Central memory CD8-positive, alpha-beta T cell (primary cell): ENCODE measurements around the gene CACNA1H.

Source experiments
- ATAC-seq: fragments of 150-1000 bp; cut with Tn5 transposase; replicated peaks from 2 replicates; pipeline ENCODE4 v1.10.0; 2022; ENCODE audit warnings: mild to moderate bottlenecking, moderate FRiP score, moderate number of reproducible peaks; ENCODE audit not compliant: poor library complexity, severe bottlenecking; ENCODE audit errors: extremely low read depth
- DNase-seq, 2 donors: peaks; one replicate each; pipeline ENCODE4 v3.0.0; 2021; ENCODE audit warnings: low spot score in 2 of 2
- H3K27ac Mint-ChIP-seq: one replicate; pipeline ENCODE4 v1.8.0; 2022; ENCODE audit warnings: low read depth, mild to moderate bottlenecking, moderate library complexity, mixed read lengths
- H3K27me3 Mint-ChIP-seq: one replicate; pipeline ENCODE4 v1.8.0; 2022; ENCODE audit warnings: mixed read lengths
- H3K36me3 Mint-ChIP-seq: one replicate; pipeline ENCODE4 v1.8.0; 2022; ENCODE audit warnings: mild to moderate bottlenecking, moderate library complexity, mixed read lengths; ENCODE audit not compliant: insufficient read depth
- H3K4me1 Mint-ChIP-seq: one replicate; pipeline ENCODE4 v1.8.0; 2022; ENCODE audit warnings: mixed read lengths
- H3K4me3 Mint-ChIP-seq: one replicate; pipeline ENCODE4 v1.8.0; 2022; ENCODE audit warnings: mild to moderate bottlenecking, moderate library complexity, mixed read lengths
- H3K9me3 Mint-ChIP-seq: one replicate; pipeline ENCODE4 v1.8.0; 2022; ENCODE audit warnings: mixed read lengths

The CACNA1H gene

GRCh38 chr16:1159325-1159972 lies 6.5 kb downstream of the CACNA1H start:
- H3K4me3 Mint-ChIP-seq: no peak overlapping the region
- peaks cover 17% of the 10 kb centered on the region for H3K27me3 Mint-ChIP-seq
- ATAC-seq (no peak), DNase-seq (no peak)
- H3K4me1 Mint-ChIP-seq: no peaks in the 10 kb centered on the region
- H3K9me3 Mint-ChIP-seq: no peaks in the 10 kb centered on the region
- H3K36me3 Mint-ChIP-seq: peaks cover 4% of the 10 kb centered on the region
- H3K27ac Mint-ChIP-seq: no peak overlapping the region

DNA sequence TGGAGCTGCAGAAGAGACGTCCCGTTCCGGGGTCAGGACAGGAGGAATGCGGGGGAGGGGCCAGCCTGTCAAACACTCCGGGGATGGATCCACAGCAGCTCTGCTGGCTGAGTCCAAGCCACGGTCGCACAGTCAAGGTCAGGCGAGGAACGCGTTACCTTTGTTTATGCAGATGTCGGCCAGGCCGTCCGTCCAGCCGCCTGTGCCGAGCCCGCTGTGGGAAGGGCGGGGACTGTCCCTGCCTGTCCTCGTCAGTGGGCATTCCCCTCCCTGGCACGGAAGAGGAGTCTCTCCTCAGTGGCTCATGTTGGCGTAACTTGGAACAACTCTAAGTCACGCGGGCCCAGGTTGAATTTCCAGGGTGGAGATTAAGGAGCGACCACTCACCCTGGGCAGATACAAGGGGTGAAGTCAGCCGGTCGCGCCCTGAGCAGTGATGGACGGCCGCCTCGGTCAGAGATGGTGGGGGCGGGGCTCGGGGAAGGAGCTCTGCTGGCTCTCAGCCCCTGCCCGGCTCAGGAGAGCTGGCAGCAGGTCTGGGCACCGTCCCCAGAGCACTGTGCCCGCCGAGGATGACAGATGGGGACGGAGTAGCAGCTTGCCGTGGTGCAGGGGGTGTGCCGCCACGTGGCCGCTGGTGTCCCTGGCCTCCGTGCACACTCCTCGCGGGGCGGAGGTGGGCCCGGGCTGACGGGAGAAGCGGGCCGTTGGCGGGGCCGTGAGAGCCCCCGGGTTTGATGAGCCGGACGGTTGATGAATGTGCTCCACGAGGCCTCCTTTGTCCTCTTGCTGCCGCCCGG lies 7.3 kb downstream of the CACNA1H start:
- no peaks in the 10 kb centered on the region for H3K4me1 Mint-ChIP-seq
- ATAC-seq (no peak), DNase-seq (no peak)
- no peak overlapping the region for H3K27ac Mint-ChIP-seq
- H3K4me3 Mint-ChIP-seq: no peak overlapping the region
- H3K27me3 Mint-ChIP-seq: peaks cover 13% of the 10 kb centered on the region
- no peaks in the 10 kb centered on the region for H3K9me3 Mint-ChIP-seq
- H3K36me3 Mint-ChIP-seq: peaks cover 2% of the 10 kb centered on the region

- Mint-ChIP-seq H3K36me3 (no peaks in the 10 kb centered on the region), H3K9me3 (no peaks in the 10 kb centered on the region), H3K4me3 (no peak overlapping the region), H3K4me1 (no peaks in the 10 kb centered on the region), H3K27me3 (peaks cover 6% of the 10 kb centered on the region), H3K27ac (no peak overlapping the region)
- DNase-seq (no peak), ATAC-seq (no peak)
Measured at GRCh38 chr16:1160773-1161348, 8.0 kb downstream of the CACNA1H start.

GRCh38 chr16:1162701-1163566 lies 10.0 kb downstream of the CACNA1H start:
- H3K4me1 Mint-ChIP-seq: no peaks in the 10 kb centered on the region
- no peaks in the 10 kb centered on the region for H3K36me3 Mint-ChIP-seq
- no peaks in the 10 kb centered on the region for H3K9me3 Mint-ChIP-seq
- no peak for ATAC-seq
- DNase-seq: no peak
- H3K27me3 Mint-ChIP-seq: no peaks in the 10 kb centered on the region
- H3K4me3 Mint-ChIP-seq: no peak overlapping the region
- no peak overlapping the region for H3K27ac Mint-ChIP-seq

GRCh38 chr16:1163567-1164055 lies 10.7 kb downstream of the CACNA1H start:
- no peak overlapping the region for H3K4me3 Mint-ChIP-seq
- H3K36me3 Mint-ChIP-seq: no peaks in the 10 kb centered on the region
- no peaks in the 10 kb centered on the region for H3K4me1 Mint-ChIP-seq
- DNase-seq: no peak
- no peak overlapping the region for H3K27ac Mint-ChIP-seq
- H3K9me3 Mint-ChIP-seq: no peaks in the 10 kb centered on the region
- ATAC-seq: no peak
- no peaks in the 10 kb centered on the region for H3K27me3 Mint-ChIP-seq

GRCh38 chr16:1164382-1164781 lies 11.5 kb downstream of the CACNA1H start:
- no peaks in the 10 kb centered on the region for H3K4me1 Mint-ChIP-seq
- no peak for ATAC-seq
- no peak overlapping the region for H3K27ac Mint-ChIP-seq
- H3K27me3 Mint-ChIP-seq: no peaks in the 10 kb centered on the region
- no peaks in the 10 kb centered on the region for H3K9me3 Mint-ChIP-seq
- no peak overlapping the region for H3K4me3 Mint-ChIP-seq
- H3K36me3 Mint-ChIP-seq: no peaks in the 10 kb centered on the region
- no peak for DNase-seq

DNA sequence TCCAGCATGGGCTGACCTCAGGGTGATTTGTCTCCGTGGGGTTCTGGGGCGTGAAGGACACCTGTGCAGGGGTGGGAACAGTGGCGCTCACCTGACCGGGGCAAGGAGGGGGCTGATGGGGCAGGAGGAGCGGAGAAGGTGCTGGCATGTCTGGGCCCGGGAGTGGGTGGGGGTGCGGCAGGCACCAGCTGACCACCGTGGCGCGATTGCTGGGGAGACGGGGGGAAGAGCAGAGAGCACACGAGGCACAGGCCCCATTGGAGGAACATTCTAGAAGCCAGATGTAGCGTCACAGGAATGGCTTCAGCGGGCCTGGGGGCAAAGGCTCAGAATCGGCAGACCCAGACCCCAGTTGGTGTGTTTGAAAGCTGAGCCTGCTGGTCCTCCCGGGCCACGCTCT lies 12.1 kb downstream of the CACNA1H start:
- Mint-ChIP-seq H3K27ac (no peak overlapping the region), H3K4me1 (no peaks in the 10 kb centered on the region), H3K9me3 (no peaks in the 10 kb centered on the region), H3K36me3 (no peaks in the 10 kb centered on the region), H3K4me3 (no peak overlapping the region), H3K27me3 (no peaks in the 10 kb centered on the region)
- no peak for DNase-seq
- ATAC-seq: no peak

DNA sequence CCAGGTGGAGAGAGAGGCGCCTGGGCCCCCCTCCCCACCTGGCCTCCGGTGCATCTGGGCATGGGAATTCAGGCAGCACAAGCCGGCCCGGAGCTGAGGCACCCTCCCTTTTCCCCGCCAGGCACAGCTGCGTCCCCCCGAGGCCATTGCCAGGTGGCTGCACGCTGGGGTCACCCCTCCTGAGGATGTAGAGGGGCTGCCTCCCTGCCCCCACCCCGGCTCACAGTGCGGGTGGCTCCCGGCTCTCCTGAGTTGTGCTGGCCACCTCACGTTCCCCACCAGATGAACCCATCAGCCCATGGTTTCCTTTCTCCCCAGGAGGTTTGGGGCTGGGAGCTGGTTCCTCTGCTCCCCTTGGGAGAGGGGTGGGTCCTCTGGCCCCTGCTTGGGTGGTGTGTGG lies 12.6 kb downstream of the CACNA1H start:
- Mint-ChIP-seq H3K4me1 (no peaks in the 10 kb centered on the region), H3K4me3 (no peak overlapping the region), H3K36me3 (no peaks in the 10 kb centered on the region), H3K27me3 (no peaks in the 10 kb centered on the region), H3K9me3 (no peaks in the 10 kb centered on the region), H3K27ac (no peak overlapping the region)
- DNase-seq: no peak
- no peak for ATAC-seq

DNA sequence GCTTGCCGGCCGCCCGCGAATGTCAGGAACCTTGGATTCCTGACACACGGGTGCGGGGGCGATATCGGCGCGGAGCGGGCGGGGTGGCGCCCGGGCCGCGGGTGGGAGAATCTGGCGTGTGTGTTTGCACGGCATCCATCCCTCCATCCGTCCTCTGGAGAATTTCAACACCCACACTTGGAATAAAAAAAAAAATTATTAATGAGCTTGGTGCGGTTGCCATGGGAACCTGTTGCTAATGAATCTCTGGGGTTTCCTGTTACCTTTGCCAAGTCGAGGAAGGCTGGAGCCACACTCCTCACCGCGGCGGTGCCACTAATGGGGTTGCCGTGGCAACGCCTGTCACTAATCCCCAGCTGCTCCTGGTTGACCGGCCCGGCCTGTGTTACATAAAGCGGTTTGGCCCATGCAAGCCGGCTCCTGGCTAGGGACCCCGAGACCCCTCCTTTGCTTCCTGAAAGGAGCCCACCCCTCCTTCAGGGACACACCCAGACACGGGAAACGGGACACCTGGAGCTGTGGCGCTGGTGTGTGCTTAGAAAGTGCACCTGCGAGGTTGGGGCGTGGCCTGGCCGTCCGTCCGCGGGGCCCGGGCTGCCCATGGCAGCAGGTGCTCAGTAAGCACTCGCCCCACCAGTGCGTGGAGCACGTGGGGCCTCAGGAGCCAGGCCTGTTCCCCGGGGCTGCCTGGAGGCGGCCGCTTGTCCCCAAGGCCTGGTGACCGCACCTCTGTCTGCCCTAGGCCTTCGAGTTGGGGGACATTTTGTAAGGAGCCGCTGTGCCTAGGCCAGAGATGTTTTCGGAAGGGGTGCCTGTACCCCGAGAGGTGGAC lies 14.6 kb downstream of the CACNA1H start:
- no peak for ATAC-seq
- Mint-ChIP-seq H3K4me3 (no peak overlapping the region), H3K36me3 (no peaks in the 10 kb centered on the region), H3K27ac (no peak overlapping the region), H3K27me3 (no peaks in the 10 kb centered on the region), H3K4me1 (no peaks in the 10 kb centered on the region), H3K9me3 (no peaks in the 10 kb centered on the region)
- DNase-seq: no peak

DNA sequence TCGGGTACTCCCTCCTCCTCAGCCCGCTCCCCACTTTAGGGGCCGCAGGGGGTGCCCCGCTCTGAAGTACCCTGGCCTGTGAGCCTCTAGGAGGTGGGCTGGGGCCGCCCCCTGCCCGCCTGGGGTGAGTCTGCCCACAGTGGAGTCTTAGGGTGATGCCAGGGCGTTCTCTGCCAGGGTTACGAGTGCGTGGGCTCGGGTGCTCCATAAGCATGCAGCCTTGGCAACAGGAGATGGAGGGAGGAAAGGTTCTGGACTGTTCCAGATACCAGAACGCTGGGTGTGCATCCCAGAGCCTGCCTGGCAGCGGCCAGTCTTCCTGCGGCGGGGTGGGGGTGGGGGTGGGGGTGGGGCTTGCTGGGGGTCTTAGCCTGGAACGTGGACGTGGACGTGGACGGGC lies 15.9 kb downstream of the CACNA1H start:
- Mint-ChIP-seq H3K27me3 (no peaks in the 10 kb centered on the region), H3K4me1 (no peaks in the 10 kb centered on the region)
- no peak for ATAC-seq

DNA sequence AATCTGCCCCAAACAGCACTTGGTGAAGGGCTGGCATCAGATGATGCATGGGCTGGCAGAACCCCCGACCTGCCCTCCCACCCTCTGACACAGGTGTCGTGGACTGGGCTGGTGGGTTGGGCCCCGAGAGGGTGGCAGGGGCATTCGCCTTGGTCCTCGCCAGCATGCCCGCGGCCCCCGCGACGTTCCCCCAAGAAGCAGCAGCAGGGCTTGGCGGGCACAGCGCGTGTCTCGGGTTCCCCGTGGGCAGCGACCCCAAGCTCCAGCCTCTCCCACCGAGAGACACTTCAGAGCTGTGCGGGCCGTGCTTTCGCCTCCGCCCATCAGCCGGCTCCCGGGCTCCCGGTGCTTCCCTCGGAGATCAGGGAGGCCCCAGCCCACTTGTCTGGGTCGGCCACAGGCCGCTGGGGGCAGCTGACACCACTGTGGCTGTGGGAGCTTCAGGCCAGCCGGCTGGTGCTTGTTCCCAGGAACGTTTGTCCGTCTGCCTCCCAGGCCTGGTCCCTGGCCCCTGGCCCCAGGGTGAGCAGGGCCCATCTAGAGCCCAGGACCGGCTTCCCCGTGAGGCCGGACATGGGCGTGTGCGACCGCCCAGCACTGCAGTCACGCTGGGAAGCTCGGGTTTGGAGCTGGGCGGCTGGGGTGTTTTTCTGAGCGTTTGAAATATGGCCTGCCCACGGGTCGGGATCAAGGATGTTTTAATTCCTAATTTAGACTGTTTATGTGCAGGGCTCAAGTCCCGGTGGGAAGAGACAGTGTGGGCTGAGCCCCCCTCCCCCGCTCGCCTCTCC lies 16.6 kb downstream of the CACNA1H start:
- Mint-ChIP-seq H3K9me3 (no peaks in the 10 kb centered on the region), H3K36me3 (no peaks in the 10 kb centered on the region), H3K4me1 (no peaks in the 10 kb centered on the region)

More for the DNA sequence above, 15.9 kb downstream of the CACNA1H start:
- no peak for DNase-seq
- Mint-ChIP-seq H3K4me3 (no peak overlapping the region), H3K36me3 (no peaks in the 10 kb centered on the region), H3K9me3 (no peaks in the 10 kb centered on the region), H3K27ac (no peak overlapping the region)

More for the DNA sequence above, 16.6 kb downstream of the CACNA1H start:
- Mint-ChIP-seq H3K4me3 (no peak overlapping the region), H3K27me3 (no peaks in the 10 kb centered on the region), H3K27ac (no peak overlapping the region)
- ATAC-seq (no peak), DNase-seq (no peak)
